ENCODE measurements around the gene SNHG17. TPM values are rescaled to one million over a fixed set of nuclear protein-coding genes. Genes with fewer than 3 reads are reported as not detected.
"Not testable (repeated sequence)": the region's sequence is repeated elsewhere in the genome, so short reads cannot be mapped to it uniquely, and the experiment has no call there.

Gene SNHG17
- total RNA-seq, 1 donor from 2014 or later, result 9.2 TPM

- H3K4me3 ChIP-seq (ENCODE audit: low read depth, low read length), result no peak overlapping the region
- no peak for TF ChIP-seq CTCF (conservative IDR thresholded peaks at IDR 0.05; ENCODE audit: low read depth, low read length)
- no peak for DNase-seq (ENCODE audit: low read depth)
Measured at GRCh38 chr20:38420388-38421085, 14.6 kb downstream of the SNHG17 start.

- DNase-seq (ENCODE audit: low read depth), result no peak
- H3K4me3 ChIP-seq (ENCODE audit: low read depth, low read length), result no peak overlapping the region
- TF ChIP-seq CTCF (conservative IDR thresholded peaks at IDR 0.05; ENCODE audit: low read depth, low read length), result no peak
Measured at GRCh38 chr20:38418509-38419204, 16.5 kb downstream of the SNHG17 start.

GRCh38 chr20:38414769-38415450 lies 20.2 kb downstream of the SNHG17 start:
- DNase-seq (ENCODE audit: low read depth), result no peak
- no peak for TF ChIP-seq CTCF (conservative IDR thresholded peaks at IDR 0.05; ENCODE audit: low read depth, low read length)
- H3K4me3 ChIP-seq (ENCODE audit: low read depth, low read length), result no peak overlapping the region

GRCh38 chr20:38412877-38413577 lies 22.1 kb downstream of the SNHG17 start:
- TF ChIP-seq CTCF (conservative IDR thresholded peaks at IDR 0.05; ENCODE audit: low read depth, low read length), result no peak

GRCh38 chr20:38407822-38408221 lies 27.3 kb downstream of the SNHG17 start:
- H3K4me3 ChIP-seq (ENCODE audit: low read depth, low read length); DNase-seq (ENCODE audit: low read depth): not testable (repeated sequence)

More at GRCh38 chr20:38412877-38413577, 22.1 kb downstream of the SNHG17 start:
- no peak for DNase-seq (ENCODE audit: low read depth)
- no peak overlapping the region for H3K4me3 ChIP-seq (ENCODE audit: low read depth, low read length)

- TF ChIP-seq CTCF (conservative IDR thresholded peaks at IDR 0.05; ENCODE audit: low read depth, low read length), result no peak
- H3K4me3 ChIP-seq (ENCODE audit: low read depth, low read length), result no peak overlapping the region
- no peak for DNase-seq (ENCODE audit: low read depth)
Measured at GRCh38 chr20:38407321-38407720, 27.8 kb downstream of the SNHG17 start.

- no peak for TF ChIP-seq CTCF (conservative IDR thresholded peaks at IDR 0.05; ENCODE audit: low read depth, low read length)
- DNase-seq (ENCODE audit: low read depth), result no peak
Measured at GRCh38 chr20:38406476-38406875, 28.7 kb downstream of the SNHG17 start.

More at GRCh38 chr20:38406476-38406875, 28.7 kb downstream of the SNHG17 start:
- no peak overlapping the region for H3K4me3 ChIP-seq (ENCODE audit: low read depth, low read length)
